Measurements from ENCODE around the gene IGHMBP2. TPM values are rescaled to one million over a fixed set of nuclear protein-coding genes. Genes with fewer than 3 reads are reported as not detected.

IGHMBP2 gene
- total RNA-seq, 2 experiments from 2014 or later: 21.1 to 24.9 TPM

DNA sequence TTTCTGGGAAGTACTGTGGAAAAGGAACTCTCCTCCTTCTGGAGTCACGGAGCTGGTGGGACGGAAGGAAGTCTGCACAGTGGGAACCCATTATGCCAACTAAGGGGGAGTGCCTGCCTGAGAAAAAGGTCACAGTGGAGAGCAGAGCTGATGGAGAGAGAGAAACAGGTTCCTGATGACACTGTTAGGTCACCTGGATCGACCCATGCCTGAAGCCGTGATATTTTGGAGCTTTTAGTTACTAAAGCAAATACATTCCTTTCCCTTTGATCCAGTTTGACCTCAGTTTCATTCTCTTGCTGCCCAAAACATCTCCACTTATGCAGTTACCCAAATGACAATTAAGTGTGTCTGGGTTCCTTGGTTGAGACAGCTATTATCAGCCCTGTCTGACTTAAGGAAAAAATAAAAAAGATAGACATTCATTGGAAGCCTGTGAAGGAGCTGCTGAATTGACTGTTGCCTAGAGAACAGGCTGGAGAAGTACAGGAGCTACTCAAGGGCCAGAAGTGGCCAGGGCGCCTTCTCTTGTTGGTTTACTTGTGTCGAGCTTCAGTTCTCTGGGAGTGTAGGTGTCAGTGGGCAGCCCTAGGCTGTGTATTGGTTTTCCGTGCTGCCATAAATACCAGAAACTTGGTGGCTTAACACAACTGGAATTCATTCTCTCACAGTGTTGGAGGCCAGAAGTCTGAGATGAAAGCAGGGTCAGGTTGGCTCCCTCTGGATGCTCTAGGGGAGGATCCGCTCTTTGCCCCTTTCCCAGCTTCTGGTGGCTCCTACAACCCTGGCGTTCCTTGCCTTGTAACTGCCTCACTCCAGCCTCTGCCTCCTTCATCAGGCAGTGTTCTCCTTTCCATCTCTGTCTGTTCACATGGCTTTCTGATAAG lies 63.4 kb downstream of the IGHMBP2 start:
- no peaks in the 10 kb centered on the region for H3K9me3 Mint-ChIP-seq
- CTCF ChIA-PET: no interaction called here
- no peaks in the 10 kb centered on the region for H3K36me3 Mint-ChIP-seq (ENCODE audit: low read depth)
- H3K4me3 Mint-ChIP-seq: no peak overlapping the region
- ATAC-seq (no peak), DNase-seq (no peak)
- TF ChIP-seq, protein P1, sequence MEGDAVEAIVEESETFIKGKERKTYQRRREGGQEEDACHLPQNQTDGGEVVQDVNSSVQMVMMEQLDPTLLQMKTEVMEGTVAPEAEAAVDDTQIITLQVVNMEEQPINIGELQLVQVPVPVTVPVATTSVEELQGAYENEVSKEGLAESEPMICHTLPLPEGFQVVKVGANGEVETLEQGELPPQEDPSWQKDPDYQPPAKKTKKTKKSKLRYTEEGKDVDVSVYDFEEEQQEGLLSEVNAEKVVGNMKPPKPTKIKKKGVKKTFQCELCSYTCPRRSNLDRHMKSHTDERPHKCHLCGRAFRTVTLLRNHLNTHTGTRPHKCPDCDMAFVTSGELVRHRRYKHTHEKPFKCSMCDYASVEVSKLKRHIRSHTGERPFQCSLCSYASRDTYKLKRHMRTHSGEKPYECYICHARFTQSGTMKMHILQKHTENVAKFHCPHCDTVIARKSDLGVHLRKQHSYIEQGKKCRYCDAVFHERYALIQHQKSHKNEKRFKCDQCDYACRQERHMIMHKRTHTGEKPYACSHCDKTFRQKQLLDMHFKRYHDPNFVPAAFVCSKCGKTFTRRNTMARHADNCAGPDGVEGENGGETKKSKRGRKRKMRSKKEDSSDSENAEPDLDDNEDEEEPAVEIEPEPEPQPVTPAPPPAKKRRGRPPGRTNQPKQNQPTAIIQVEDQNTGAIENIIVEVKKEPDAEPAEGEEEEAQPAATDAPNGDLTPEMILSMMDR (IDR thresholded peaks at IDR 0.05): no peak
- peaks cover 14% of the 10 kb centered on the region for H3K4me1 Mint-ChIP-seq (ENCODE audit: low read depth)
- POLR2A ChIA-PET: interaction anchor here (0.6 to 1.0 kb wide), 2 partner anchors 18 to 457 kb away, joined by 3 to 4 read pairs; no protein-coding TSS in a partner anchor
- intact Hi-C loops (cut with micrococcal nuclease): no loop called here
- H3K27me3 Mint-ChIP-seq: peaks cover 2% of the 10 kb centered on the region
- H3K27ac Mint-ChIP-seq: no peak overlapping the region

DNA sequence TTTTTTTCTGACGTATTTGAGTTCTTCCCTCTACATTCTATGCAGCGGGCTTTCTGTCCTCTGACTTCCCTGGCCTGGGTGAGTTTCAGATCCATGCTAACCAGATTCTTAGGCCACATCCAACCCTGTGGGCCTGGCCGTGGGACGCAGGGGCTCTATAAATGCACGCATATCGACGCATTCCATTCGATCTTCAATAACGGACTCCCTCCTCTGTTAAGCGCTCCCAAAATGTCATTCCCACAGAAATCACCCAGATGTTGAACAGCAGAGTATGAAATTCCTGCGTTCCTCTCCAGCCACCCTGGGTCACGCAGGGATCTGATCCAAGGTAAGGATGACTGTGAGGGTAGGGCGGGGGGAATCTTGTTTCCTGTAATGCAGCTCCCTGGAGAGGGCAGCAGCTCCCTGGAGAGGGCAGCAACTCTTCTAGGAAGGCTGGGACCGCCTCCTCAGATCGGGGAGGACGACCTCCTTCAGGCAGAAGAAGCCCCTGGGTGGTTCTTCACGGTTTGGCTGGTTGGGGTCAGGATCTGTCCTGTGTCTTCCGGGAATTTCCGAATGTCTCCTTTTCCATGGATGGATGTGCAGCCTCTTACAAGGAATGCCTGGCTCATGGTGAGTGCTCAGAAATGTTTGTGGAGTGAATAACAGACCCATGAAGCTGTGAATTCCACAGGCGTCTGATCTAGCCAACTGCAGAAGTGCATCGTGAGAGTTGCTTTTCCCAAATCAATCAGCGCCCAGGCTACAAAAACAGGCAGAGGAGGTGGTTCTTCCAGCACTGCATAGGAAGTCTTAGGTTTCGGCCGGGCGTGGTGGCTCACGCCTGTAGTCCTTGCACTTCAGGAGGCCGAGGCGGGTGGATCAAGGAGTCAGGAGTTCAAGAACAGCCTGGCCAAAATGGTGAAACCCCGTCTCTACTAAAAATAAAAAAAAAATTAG lies 64.9 kb downstream of the IGHMBP2 start:
- intact Hi-C loops (cut with micrococcal nuclease): no loop called here
- POLR2A ChIA-PET: interaction anchor here (0.6 kb wide), 1 partner anchor 459 kb away, joined by 4 read pairs; no protein-coding TSS in a partner anchor
- TF ChIP-seq, protein P1 (IDR thresholded peaks at IDR 0.05): no peak
- no peak for ATAC-seq
- Mint-ChIP-seq H3K9me3 (no peaks in the 10 kb centered on the region), H3K36me3 (ENCODE audit: low read depth) (no peaks in the 10 kb centered on the region), H3K27me3 (peaks cover 2% of the 10 kb centered on the region), H3K4me3 (no peak overlapping the region), H3K4me1 (ENCODE audit: low read depth) (peaks cover 7% of the 10 kb centered on the region), H3K27ac (no peak overlapping the region)
- no peak for DNase-seq
- CTCF ChIA-PET: no interaction called here

DNA sequence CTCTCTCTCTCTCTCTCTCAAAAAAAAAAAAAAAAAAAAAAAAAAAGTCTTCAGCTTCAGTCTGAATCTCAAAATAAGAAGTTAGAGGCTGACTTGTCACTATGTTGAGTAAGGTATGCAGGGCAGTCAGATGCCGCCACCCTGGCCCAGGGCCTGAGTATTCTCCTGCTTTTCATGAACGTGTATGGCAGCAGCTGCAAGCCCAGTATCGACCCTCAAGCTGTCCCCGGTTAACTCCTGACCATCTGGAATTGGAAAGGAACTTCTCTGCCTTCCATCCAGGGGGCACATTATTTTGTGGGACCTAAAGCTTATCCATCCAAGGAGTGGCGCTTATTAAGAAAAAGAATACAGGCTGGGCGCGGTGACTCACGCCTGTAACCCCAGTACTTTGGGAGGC lies 65.7 kb downstream of the IGHMBP2 start:
- POLR2A ChIA-PET: no interaction called here
- H3K27me3 Mint-ChIP-seq: peaks cover 2% of the 10 kb centered on the region

DNA sequence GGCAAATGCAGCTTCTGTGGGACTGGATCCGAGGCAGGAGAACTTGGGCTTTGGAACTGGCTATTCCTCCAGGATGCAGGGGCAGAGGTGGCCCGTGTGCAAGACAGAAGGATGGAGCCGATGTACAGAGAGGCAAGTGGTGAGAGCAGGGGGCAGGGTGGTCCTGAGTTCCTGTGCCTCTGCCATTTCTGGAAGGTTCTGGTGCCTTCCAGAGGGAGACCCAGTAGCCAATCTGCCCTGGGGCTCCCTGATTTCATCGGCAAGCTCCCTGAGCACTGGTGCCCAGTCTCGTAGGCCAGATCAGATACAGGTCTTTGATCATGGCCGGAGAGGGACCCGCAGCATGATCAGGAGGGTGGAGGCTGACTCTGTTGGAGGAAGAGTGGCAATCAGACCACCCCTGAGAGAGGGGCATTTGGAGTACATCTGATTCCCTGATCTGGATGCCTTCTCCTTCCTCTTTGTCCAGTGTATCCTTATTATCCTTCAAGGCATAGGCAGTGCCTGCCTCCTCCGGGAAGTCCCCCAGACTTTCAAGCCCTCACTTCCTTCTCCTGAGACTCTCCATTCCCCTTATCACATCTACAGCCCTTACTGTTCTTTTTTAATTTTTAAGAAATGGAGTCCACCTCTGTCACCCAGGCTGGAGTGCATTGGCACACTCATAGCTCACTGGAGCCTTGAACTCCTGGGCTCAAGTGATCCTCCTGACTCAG lies 67.4 kb downstream of the IGHMBP2 start:
- intact Hi-C loops (cut with micrococcal nuclease): no loop called here
- no peaks in the 10 kb centered on the region for H3K36me3 Mint-ChIP-seq (ENCODE audit: low read depth)
- no peak overlapping the region for H3K4me3 Mint-ChIP-seq
- DNase-seq (no peak), ATAC-seq (no peak)
- ChIA-PET CTCF (interaction anchor here (2.1 kb wide), 1 partner anchor 15 kb away, joined by 9 read pairs; no protein-coding TSS in a partner anchor), POLR2A (no interaction called here)
- no peaks in the 10 kb centered on the region for H3K9me3 Mint-ChIP-seq
- H3K4me1 Mint-ChIP-seq (ENCODE audit: low read depth): peaks cover 2% of the 10 kb centered on the region
- H3K27ac Mint-ChIP-seq: no peak overlapping the region
- H3K27me3 Mint-ChIP-seq: peaks cover 2% of the 10 kb centered on the region
- TF ChIP-seq, protein P1 (IDR thresholded peaks at IDR 0.05): no peak

More for the DNA sequence above, 65.7 kb downstream of the IGHMBP2 start:
- DNase-seq: no peak
- Mint-ChIP-seq H3K4me1 (ENCODE audit: low read depth) (peaks cover 7% of the 10 kb centered on the region), H3K4me3 (no peak overlapping the region), H3K9me3 (no peaks in the 10 kb centered on the region), H3K36me3 (ENCODE audit: low read depth) (no peaks in the 10 kb centered on the region), H3K27ac (no peak overlapping the region)
- CTCF ChIA-PET: interaction anchor here (1.2 kb wide), 1 partner anchor 31 kb away, joined by 3 read pairs; no protein-coding TSS in a partner anchor
- TF ChIP-seq, protein P1 (IDR thresholded peaks at IDR 0.05): no peak
- intact Hi-C loops (cut with micrococcal nuclease): no loop called here
- no peak for ATAC-seq
